Measurements from ENCODE around the gene GRM5.

The GRM5 gene

GRCh38 chr11:88603091-88603867 lies 462.5 kb downstream of the GRM5 start:
- no peak for DNase-seq

- no peak for DNase-seq
Measured at GRCh38 chr11:88597387-88597786, 468.4 kb downstream of the GRM5 start.

- no peak for DNase-seq
Measured at GRCh38 chr11:88596786-88597185, 469.0 kb downstream of the GRM5 start.

GRCh38 chr11:88594274-88594950 lies 471.4 kb downstream of the GRM5 start:
- DNase-seq = no peak

GRCh38 chr11:88590361-88590760 lies 475.4 kb downstream of the GRM5 start:
- no peak for DNase-seq

- no peak for DNase-seq
Measured at GRCh38 chr11:88583251-88583650, 482.5 kb downstream of the GRM5 start.

- no peak for DNase-seq
Measured at GRCh38 chr11:88579466-88579865, 486.3 kb downstream of the GRM5 start.

- DNase-seq = no peak
Measured at GRCh38 chr11:88576741-88577140, 489.0 kb downstream of the GRM5 start.

- DNase-seq = no peak
Measured at GRCh38 chr11:88575916-88576315, 489.9 kb downstream of the GRM5 start.

GRCh38 chr11:88569342-88569741 lies 496.4 kb downstream of the GRM5 start:
- no peak for DNase-seq

- no peak for DNase-seq
Measured at GRCh38 chr11:88555829-88556202, 510.0 kb downstream of the GRM5 start.

- DNase-seq = no peak
Measured at GRCh38 chr11:88555018-88555828, 510.6 kb downstream of the GRM5 start.

- DNase-seq = no peak
Measured at GRCh38 chr11:88553204-88553603, 512.6 kb downstream of the GRM5 start.

- peak; percentile 36 for DNase-seq
Measured at GRCh38 chr11:88552379-88553062, 513.3 kb downstream of the GRM5 start.

GRCh38 chr11:88544656-88545280 lies 521.0 kb downstream of the GRM5 start:
- no peak for DNase-seq

GRCh38 chr11:88543902-88544655 lies 521.7 kb downstream of the GRM5 start:
- DNase-seq = peak; percentile 69

- no peak for DNase-seq
Measured at GRCh38 chr11:88541006-88541405, 524.8 kb downstream of the GRM5 start.

- DNase-seq = no peak
Measured at GRCh38 chr11:88538098-88538497, 527.7 kb downstream of the GRM5 start.

- DNase-seq = no peak
Measured at GRCh38 chr11:88537613-88538012, 528.2 kb downstream of the GRM5 start.

GRCh38 chr11:88536616-88537265 lies 529.0 kb downstream of the GRM5 start:
- DNase-seq = no peak

GRCh38 chr11:88535916-88536547 lies 529.8 kb downstream of the GRM5 start:
- no peak for DNase-seq
